ENCODE data around the gene ACOT11. TPM values are rescaled to one million over a fixed set of nuclear protein-coding genes. Genes with fewer than 3 reads are reported as not detected.
"Not testable (repeated sequence)": the region's sequence is repeated elsewhere in the genome, so short reads cannot be mapped to it uniquely, and the experiment has no call there.

ACOT11 gene
- 8.4 TPM for total RNA-seq

GRCh38 chr1:54547601-54548388 lies at the start of gene ACOT11:
TSS of gene ACOT11 (plus strand) at chr1:54548228. CDS start at chr1:54548310, 82 bp downstream.
- DNase-seq = peak; percentile 54

- no peak for DNase-seq
Measured at GRCh38 chr1:54498383-54499096, 49.5 kb upstream of the ACOT11 start.

GRCh38 chr1:54499097-54499359 lies 49.0 kb upstream of the ACOT11 start:
- no peak for DNase-seq

GRCh38 chr1:54499360-54500106 lies 48.5 kb upstream of the ACOT11 start:
- DNase-seq = peak; percentile 46

- DNase-seq = no peak
Measured at GRCh38 chr1:54500107-54500431, 48.0 kb upstream of the ACOT11 start.

GRCh38 chr1:54501849-54502248 lies 46.2 kb upstream of the ACOT11 start:
- DNase-seq = no peak

GRCh38 chr1:54502342-54502741 lies 45.7 kb upstream of the ACOT11 start:
- DNase-seq = no peak

- no peak for DNase-seq
Measured at GRCh38 chr1:54506594-54506993, 41.4 kb upstream of the ACOT11 start.

- no peak for DNase-seq
Measured at GRCh38 chr1:54507033-54507870, 40.8 kb upstream of the ACOT11 start.

- no peak for DNase-seq
Measured at GRCh38 chr1:54510715-54511270, 37.2 kb upstream of the ACOT11 start.

- not testable (repeated sequence) for DNase-seq
Measured at GRCh38 chr1:54513921-54514580, 34.0 kb upstream of the ACOT11 start.

GRCh38 chr1:54516249-54516920 lies 31.6 kb upstream of the ACOT11 start:
- DNase-seq = no peak

- no peak for DNase-seq
Measured at GRCh38 chr1:54517496-54517895, 30.5 kb upstream of the ACOT11 start.

- DNase-seq = no peak
Measured at GRCh38 chr1:54518489-54518888, 29.5 kb upstream of the ACOT11 start.

GRCh38 chr1:54519709-54520108 lies 28.3 kb upstream of the ACOT11 start:
- DNase-seq = no peak

- DNase-seq = no peak
Measured at GRCh38 chr1:54520631-54521321, 27.3 kb upstream of the ACOT11 start.

- DNase-seq = not testable (repeated sequence)
Measured at GRCh38 chr1:54526565-54526964, 21.5 kb upstream of the ACOT11 start.

- DNase-seq = no peak
Measured at GRCh38 chr1:54528613-54529012, 19.4 kb upstream of the ACOT11 start.

GRCh38 chr1:54532033-54532432 lies 16.0 kb upstream of the ACOT11 start:
- DNase-seq = no peak

- not testable (repeated sequence) for DNase-seq
Measured at GRCh38 chr1:54536656-54537055, 11.4 kb upstream of the ACOT11 start.

Measured in skin of body (tissue), 2 donors.